GM12892 (cell line): ENCODE measurements around the gene EPHB1.

Experiments used
- POLR2A ChIP-seq: IDR thresholded peaks from 2 replicates; pipeline ENCODE4 v1.6.1; 2011; ENCODE audit warnings: low read depth, low read length, control low read depth
- POLR2AphosphoS5 ChIP-seq: IDR thresholded peaks from 2 replicates; pipeline ENCODE4 v1.6.1; 2011; ENCODE audit warnings: low read depth, low read length, control low read depth
- TAF1 ChIP-seq: IDR thresholded peaks from 2 replicates; pipeline ENCODE4 v1.6.1; 2011; ENCODE audit warnings: low read depth, mild to moderate bottlenecking, control low read depth, low read length, borderline replicate concordance

DNA sequence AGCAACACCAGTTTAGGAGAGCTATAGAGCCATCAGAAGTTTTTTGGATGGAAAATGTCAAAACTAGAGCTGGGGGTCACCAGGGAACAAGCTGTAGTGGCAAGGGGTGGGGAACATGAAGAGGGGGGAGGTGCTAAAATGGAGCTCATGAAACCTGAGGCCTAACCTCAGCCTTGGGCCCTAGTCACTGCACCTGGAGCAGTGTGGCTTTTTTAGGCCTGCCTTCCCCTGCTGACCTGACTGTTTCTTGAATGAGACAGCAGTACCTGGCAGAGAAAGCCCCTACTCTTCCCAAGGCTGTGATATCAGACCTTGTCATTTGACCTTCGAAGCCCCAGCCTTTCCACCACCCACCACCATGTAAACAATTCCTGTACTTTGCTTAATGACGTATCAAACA, 383.5 kb downstream of the EPHB1 start:
- TF ChIP-seq POLR2A (no peak), POLR2AphosphoS5 (no peak), TAF1 (no peak)
